B cell (primary cell): ENCODE data around the gene SPATA25.

ENCODE experiments used
- CTCF ChIP-seq: fragments of 200-600 bp; IDR thresholded peaks from one replicate; pipeline ENCODE4 v1.8.0; 2022; ENCODE audit warnings: antibody characterized with exemption, mild to moderate bottlenecking
- EZH2 ChIP-seq: IDR thresholded peaks from 2 replicates; pipeline ENCODE4 v1.6.1; 2012; ENCODE audit warnings: borderline replicate concordance, low read depth, mild to moderate bottlenecking, moderate library complexity, low read length; ENCODE audit not compliant: insufficient read depth, poor library complexity, severe bottlenecking

- no peak for TF ChIP-seq CTCF
- no peak for TF ChIP-seq EZH2
Measured at GRCh38 chr20:45924391-45925261, 37.2 kb upstream of the SPATA25 start.
